IPS-NIHi7 (cell line): Measurements from ENCODE around the gene CSF2.

Experiments used
- DNase-seq: peaks from one replicate; pipeline ENCODE4 v3.0.0; 2012; ENCODE audit warnings: mixed read lengths; ENCODE audit errors: extremely low spot score

Gene CSF2

DNA sequence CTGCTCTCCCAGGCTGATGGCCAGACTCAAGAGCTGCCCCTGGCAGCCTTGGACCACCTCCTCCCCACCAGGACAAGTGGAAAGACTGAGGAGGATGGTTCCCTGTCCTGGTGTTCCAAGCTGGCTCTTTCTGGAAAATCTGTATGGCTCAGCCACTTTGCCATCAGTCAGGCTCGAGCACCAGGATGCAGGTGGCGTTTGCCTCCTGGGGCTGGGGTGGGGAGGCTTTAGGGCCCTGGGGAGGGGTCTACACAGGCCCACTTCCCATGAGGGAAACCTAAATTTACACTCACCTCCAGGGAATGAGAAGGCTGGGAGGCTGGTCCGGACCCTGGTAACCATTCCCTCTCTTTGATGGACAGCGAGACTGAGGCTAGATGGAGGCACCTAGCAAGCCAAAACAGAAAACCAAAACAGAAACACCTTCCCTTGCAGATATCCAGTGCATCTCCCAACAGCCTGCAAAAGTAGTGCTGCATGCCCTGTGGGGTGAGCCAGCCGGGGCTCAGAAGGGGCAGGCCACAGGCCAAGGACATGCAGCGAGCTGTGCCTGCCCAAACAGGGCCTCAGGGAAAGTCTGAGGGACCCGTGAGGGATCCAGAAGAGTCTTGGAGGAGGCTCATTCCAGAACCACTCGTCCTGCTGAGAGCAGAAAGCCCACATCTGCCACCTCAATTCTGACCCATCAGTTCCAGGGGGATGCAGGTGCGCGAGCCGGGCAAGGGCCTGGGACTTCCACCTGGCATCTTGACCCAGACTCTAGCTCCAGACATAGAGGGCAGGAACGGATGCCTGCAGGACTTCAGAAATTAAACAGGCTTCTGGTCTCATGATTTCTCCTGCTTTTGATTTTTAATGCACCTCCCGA, 5.4 kb upstream of the CSF2 start:
- DNase-seq = no peak

DNA sequence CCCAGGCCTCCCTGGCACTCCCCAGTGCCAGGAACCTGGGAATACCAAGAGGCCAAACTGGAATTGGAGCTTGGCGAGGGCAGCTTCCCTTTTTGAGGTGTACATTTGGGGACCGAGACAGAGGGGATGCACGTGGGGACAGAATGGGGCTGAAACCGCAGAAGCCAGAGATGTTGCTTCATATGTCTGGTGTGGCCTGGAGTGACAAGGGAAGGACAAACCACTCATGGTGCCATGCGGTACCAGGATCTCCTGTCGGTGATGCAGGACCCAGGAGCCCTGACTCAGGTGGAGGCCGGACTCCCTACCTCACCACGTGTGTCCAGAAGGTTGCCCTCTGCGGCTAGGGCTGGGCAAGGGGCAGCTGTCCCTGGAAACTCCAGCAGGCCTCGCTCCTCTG, 4.0 kb upstream of the CSF2 start:
- no peak for DNase-seq

DNA sequence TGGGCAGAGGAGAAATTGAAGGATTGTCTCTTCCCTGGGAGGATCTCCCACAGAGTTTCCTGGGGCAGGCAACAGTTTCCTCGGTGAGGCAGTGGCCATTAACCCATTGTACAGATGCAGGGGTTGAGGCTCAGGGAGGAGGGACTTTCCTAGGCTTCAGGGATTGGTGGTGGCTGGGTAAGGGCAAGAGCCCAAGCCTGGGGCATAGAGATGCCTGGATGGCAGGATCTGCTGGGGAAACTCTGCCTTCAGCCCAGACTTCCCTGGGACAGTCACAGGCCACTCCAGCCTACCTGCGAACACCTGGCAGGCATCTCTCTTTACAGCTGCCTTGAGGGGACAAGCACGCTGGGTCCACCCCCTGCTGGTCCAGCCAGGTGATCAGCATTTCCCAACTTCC, 3.6 kb upstream of the CSF2 start:
- DNase-seq = no peak

DNA sequence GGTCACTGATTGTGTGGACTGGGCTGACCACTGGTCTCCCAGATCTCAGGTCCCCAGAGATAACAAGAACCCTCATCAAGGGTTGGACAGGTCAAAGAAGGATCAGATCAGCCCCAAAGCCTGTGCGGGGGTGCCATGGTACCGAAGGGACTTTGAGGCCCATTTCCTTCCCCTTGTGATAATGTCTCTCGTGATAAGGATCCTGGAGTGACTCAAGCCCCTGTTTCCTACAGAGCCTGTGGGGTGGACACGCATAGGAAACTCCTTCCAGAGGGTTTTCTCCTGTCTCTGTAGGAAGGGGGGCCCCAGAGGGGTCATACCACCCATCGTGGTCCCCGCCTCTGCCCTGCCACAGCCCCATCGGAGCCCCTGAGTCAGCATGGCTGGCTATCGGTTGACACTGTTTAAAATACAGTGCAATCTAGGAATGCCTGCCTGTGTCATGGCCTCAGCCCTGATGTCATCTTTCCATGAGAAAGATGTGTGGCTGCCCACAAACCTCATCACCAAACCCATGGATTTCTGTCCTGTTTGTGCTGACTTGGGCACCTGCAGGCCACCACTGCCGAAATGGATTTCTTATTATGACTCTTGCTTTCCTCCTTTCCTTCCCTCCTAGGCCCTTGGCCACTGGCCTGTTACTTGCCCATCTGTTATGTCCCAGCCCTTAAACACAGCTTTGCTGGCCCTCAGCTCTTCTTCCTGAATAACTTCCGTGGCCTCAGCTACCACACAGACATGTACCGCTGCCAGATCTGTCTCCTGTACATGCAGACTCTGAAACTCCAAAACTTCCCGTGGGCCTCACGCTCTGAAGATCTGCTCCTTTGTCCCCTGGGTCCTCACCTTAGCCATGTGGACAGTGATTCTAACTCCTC, 2.9 kb upstream of the CSF2 start:
- DNase-seq = no peak

DNA sequence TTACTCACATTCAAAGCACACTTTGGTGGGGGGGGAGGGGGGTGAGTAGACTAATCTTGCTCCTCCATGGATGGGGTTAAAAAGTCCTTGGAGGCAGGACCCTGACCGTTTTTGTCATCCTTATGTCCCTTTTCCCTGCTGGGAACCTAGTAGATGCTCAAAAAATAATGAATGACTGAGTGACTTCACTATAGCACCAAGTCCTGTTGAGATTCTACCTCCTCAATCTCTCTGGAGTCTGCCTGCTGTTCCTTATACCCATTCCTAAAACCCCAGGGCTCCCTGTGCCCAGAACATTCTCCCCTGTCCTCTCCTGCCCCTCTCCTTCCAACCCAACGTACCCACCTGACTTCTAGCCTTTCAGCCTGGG, 2.3 kb upstream of the CSF2 start:
- DNase-seq = no peak

DNA sequence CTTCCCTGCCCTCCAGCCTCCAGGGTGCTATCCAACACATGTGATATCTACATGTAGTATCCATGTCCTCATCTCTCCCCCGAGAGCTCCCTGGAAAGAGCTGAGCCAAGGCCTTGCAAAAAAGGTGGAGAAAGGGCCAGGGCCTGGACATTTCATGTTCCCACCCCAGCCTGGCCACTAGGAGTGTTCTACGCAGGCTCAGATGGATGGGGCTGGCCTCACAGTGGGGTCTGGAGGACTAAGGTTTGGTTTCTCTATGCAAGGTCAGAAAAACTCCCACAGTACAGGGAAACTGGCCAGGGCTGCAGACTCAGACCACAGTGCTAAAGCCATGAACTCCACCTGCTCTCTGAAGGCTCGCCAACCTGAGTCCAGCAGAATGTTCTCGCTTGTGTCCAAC, 1.5 kb upstream of the CSF2 start:
- no peak for DNase-seq

DNA sequence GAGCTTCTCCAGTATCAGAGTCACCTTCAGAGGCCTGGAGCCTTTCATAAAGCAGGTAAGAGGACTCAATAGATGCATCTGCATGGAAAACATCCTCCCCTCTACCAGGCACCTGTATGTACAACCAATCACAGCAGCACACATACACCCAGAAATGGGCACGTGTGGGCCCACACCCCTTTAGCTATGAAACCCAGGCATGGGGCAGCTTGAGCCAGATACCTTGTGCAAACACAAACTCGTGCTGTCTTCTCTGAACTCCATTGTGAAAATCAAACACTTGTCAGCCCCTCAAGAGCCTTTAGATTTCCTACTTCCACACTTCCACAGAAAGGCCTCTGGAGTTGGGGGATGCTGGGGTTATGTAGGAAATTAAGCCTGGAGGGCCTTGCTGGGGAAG, 1.1 kb upstream of the CSF2 start:
- no peak for DNase-seq

DNA sequence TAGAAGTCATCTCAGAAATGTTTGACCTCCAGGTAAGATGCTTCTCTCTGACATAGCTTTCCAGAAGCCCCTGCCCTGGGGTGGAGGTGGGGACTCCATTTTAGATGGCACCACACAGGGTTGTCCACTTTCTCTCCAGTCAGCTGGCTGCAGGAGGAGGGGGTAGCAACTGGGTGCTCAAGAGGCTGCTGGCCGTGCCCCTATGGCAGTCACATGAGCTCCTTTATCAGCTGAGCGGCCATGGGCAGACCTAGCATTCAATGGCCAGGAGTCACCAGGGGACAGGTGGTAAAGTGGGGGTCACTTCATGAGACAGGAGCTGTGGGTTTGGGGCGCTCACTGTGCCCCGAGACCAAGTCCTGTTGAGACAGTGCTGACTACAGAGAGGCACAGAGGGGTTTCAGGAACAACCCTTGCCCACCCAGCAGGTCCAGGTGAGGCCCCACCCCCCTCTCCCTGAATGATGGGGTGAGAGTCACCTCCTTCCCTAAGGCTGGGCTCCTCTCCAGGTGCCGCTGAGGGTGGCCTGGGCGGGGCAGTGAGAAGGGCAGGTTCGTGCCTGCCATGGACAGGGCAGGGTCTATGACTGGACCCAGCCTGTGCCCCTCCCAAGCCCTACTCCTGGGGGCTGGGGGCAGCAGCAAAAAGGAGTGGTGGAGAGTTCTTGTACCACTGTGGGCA, 642 bp downstream of the CSF2 start:
- no peak for DNase-seq

DNA sequence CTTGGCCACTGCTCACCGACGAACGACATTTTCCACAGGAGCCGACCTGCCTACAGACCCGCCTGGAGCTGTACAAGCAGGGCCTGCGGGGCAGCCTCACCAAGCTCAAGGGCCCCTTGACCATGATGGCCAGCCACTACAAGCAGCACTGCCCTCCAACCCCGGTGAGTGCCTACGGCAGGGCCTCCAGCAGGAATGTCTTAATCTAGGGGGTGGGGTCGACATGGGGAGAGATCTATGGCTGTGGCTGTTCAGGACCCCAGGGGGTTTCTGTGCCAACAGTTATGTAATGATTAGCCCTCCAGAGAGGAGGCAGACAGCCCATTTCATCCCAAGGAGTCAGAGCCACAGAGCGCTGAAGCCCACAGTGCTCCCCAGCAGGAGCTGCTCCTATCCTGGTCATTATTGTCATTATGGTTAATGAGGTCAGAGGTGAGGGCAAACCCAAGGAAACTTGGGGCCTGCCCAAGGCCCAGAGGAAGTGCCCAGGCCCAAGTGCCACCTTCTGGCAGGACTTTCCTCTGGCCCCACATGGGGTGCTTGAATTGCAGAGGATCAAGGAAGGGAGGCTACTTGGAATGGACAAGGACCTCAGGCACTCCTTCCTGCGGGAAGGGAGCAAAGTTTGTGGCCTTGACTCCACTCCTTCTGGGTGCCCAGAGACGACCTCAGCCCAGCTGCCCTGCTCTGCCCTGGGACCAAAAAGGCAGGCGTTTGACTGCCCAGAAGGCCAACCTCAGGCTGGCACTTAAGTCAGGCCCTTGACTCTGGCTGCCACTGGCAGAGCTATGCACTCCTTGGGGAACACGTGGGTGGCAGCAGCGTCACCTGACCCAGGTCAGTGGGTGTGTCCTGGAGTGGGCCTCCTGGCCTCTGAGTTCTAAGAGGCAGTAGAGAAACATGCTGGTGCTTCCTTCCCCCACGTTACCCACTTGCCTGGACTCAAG, 1.5 kb downstream of the CSF2 start:
- DNase-seq = no peak

DNA sequence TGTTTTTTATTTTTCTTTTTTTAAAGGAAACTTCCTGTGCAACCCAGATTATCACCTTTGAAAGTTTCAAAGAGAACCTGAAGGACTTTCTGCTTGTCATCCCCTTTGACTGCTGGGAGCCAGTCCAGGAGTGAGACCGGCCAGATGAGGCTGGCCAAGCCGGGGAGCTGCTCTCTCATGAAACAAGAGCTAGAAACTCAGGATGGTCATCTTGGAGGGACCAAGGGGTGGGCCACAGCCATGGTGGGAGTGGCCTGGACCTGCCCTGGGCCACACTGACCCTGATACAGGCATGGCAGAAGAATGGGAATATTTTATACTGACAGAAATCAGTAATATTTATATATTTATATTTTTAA, 2.1 kb downstream of the CSF2 start:
- DNase-seq = no peak

DNA sequence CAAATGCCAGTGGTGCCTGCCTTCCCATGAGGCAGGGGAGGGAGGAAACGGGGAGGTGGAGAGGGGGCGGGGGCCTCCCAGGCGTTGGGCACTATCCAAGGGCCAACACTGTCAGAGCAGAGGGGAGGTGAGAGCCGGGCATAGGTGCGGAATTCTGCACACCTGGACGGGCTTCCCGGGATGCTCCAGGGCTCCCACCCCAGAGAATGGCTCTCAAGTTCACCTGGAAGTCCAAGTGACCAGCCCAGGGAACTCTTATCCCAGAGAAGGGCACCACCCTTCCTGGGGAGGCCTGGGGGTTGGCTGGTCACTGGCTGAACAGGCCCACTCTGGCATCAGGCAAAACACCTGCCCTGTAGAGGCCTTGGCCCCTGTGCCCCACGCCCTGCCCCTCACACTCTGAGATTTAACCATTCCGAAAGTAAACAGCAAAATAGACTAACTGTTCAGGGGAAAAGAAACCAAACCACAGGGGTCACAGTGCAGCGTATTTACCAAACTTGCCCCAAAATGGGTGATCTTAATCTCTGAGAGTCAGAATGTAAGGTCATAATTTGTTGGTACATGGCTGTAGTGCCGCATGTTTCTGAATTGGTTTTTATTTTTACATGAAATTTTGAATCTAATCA, 2.7 kb downstream of the CSF2 start:
- DNase-seq = no peak

DNA sequence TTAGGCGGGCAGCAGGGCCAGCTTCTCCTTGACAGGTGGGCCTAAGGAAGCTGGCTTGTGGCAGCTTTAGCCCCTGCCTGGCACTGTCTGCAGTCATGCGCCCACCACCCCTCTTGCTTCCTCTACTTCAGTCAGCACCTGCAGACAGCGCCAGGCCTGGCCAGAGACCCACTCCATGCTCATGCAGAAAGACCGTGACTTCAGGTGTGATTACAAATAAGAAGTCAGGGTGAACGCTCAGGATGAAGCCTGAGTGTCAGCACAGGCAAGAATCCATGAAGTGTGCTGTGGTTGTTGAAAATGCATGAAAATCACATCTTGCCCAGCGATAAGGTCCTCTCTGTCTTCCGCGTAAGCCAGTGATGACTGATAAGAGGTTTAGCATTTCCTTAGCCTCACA, 3.4 kb downstream of the CSF2 start:
- no peak for DNase-seq

DNA sequence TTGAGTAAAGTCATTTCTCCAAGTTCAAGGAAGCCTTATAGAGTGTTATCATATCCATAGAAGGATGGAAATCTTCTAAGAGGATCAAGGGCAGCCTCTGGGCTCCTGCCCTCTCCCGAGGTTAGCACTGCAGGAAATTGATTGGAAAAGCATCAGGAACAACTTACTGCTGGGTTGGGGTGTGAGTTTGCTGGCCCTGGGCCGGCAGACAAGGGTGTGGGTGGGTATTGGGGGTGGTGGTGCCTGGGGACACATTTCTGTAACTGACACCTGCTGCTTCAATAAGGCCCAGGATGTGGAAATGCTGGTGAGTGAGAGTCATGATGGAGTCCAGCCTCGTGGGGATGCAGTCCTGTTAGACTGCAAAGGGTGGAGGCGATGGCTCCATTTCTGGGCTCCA, 5.5 kb downstream of the CSF2 start:
- DNase-seq = no peak

DNA sequence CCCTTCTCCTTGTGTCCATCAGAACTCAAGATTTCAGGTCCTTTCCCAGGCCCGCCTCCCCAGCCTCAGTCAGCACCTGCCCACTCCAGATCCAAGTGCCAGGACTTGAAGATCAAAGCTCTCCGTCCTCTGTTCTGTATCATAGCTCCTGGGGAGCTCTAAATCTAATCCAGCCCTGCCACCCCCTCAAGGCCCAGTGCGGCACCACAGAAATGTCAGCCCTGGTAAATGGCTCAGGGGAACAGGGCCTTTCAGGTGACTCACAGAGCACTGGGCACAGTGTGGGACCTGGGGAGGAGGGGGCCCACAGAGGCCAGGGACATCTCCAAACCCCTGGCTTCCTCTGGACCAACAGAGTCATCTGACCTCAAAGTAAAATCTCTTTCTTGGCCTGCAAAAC, 6.0 kb downstream of the CSF2 start:
- no peak for DNase-seq

DNA sequence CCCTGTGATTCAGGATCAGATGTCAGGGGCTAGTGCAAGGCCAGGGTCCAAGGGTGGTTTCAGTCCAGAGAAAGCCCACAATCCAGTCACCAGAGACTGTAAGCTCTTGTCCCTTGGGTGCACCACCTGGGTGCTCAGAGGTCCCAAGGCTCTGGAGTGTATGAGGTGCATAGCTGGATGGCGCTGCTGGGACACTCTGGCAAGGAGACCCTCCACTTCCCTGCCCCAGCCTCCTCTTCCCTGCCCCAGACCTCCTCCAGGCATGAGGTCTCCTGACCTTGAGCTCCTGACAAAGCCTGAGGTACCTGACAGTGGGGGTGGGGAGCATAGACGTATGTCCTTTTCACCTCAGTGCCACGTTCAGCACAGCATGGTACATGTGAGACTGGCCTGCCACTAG, 7.0 kb downstream of the CSF2 start:
- DNase-seq = no peak

DNA sequence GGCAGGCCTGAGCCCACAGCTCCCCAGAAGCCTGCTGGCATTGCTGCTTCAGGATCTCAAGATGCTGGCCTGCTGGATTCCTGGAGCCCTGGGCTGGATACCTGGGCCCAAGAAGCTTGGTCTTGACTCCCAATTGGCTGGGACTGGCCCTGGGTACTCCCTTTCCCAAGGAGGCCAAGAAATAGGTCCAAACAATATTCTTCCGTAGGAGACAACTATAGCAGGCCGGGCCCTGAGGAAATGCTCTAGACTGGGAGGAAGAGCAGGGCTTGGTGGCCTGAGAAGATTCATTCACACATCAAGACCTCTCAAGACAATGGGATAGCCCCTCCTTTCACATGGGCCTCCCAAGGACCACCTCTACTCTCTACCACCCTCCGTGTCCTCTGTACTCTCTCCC, 7.9 kb downstream of the CSF2 start:
- DNase-seq = no peak

DNA sequence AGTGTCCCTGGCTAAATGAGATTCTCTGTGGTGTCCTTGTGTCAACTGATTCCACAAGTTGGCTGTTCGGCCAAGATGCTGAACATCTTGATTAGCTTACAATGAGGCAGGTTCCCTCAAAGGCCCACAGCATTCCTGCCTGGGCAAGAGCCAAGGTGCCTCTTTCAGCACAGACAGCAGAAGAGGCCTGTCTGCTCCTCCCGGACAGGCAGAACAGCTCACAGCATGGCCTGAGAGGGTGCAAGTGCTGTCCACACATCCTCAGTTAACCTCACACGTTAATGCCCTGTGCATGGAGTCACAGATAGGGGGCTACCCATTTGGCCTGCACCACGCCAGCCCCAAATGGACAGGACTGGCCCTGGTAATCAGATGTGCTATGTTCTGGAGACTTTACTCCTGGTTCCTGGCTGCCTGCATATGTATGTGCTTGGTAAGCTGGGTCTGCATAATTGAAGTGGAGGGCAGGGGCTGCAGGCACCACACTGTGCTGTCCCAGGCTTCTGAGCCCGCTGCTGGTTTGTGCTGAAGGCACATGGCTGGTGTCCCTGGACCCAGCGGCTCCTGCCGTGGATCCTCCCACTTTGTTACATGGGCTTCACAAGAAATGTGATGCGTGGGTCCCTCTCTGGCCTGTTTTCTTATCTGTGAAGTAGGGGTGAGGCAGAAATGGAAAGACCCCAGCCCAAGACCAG, 8.9 kb downstream of the CSF2 start:
- no peak for DNase-seq

DNA sequence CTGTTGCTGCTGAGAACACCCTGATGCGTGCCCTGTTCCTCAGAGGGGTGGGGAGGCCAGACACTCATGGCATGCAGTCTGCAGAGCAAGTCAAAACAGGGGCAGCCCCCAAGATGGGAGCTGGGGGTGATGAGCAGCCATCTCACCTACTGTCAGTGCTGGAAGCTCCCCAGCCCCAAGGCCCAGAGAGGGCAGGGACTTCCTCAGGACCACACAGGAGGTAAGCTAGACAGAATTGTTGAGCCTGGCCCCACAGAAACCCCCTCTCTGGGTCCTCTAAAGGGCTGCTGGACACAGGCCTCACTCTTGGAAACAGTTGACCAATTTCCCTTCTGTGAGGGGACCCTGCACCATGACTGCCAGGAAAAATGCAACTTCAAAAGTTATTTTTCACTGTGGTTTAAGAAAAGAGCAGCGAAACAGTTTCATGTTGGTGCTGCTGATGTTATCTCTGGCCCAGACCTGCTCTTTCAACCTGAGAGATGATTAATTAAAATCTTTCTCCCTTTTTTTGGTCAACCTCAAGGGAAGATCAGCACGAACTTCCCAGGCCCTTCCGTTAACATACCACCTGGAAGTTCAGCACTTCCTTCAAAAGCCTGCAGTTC, 9.6 kb downstream of the CSF2 start:
- DNase-seq = no peak

DNA sequence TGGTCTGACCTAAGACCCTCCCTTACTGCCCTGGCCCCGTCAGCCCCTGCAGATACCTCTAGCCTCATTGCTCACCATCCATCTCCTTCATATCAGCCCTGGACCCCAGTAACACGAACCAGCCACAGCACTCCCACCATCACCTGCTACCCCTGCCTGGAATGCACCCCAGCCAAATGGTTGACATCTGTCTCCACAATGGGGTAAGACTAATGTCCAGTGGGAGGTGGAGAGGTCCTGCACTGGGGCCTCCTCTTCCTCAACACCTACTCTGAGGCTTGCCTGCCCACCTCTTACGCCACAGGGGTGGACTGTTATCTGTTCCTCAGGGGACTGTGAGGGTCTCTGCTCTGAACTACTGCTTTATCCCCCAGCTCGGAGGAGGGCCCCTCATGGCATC, 12.1 kb downstream of the CSF2 start:
- no peak for DNase-seq

DNA sequence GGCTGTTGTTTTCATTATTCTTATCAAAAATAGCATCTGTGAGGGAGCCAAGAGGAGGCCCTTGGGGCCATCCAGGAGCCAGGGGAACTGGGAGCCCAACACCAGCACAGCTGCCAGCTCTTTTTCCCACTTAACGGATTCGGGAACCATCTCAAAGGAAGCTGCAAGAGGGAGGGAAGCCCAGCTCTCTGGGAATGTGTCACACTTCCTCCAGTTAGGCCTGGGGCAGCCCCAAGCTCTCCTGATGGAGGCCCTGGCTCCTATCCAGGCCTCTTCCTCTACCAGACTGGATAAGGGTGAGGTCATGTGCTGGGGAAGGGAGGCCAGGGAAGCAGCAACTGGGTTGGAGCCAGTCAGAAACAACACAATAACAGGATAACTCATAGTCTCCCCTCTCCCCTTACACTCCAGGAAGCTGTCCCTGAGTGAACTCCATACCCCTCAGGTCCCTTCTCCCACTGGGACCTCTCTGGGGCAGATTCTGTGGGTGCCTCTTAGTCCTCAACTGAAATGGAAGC, 12.7 kb downstream of the CSF2 start:
- DNase-seq = no peak
